NOMO-1 (cell line): ENCODE data around the gene TRIM44.
A peak's percentile ranks its signal among the peaks of the same experiment; 100 is the strongest.
"Not testable (repeated sequence)": the region's sequence is repeated elsewhere in the genome, so short reads cannot be mapped to it uniquely, and the experiment has no call there.

Source experiments
- DNase-seq, 2 experiments: peaks; one replicate each; lab custom pipeline; 2025; ENCODE audit not compliant: unreplicated experiment in 2 of 2; lab: John Stamatoyannopoulos, UW

Gene TRIM44

DNA sequence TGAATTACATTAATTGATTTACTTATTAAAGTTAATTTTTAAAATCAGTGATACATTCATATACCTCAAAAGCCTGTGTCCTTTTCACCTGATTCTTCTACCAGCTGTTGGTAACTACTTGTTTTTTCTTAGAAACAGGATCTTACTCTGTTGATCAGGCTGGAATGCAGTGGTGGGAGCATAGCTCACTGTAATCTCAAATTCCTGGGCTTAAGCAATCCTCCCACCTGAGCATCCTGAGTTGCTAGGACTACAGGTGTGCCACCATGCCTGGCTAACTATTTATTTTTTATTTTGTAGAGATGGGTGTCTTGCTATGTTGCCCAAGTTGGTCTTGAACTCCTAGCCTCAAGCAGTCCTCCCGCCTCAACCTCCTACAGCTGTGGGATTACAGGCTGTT, 4.7 kb downstream of the TRIM44 start:
- no peak for DNase-seq

DNA sequence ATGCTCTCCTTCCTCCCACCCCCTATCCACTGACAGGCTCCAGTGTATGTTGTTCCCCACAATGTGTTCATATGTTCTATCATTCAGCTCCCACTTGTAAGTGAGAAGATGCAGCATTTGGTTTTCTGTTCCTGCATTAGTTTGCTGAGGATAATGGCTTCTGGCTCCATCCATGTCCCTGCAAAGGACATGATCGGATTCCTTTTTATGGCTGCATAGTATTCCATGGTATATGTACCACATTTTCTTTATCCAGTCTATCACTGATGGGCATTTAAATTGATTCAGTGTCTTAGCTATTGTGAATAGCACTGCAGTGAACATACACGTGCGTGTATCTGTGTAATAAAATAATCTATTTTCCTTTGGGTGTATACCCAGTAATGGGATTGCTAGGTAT, 5.8 kb downstream of the TRIM44 start:
- DNase-seq: not testable (repeated sequence)

GRCh38 chr11:35671396-35672127, 9.0 kb downstream of the TRIM44 start:
- no peak for DNase-seq

DNA sequence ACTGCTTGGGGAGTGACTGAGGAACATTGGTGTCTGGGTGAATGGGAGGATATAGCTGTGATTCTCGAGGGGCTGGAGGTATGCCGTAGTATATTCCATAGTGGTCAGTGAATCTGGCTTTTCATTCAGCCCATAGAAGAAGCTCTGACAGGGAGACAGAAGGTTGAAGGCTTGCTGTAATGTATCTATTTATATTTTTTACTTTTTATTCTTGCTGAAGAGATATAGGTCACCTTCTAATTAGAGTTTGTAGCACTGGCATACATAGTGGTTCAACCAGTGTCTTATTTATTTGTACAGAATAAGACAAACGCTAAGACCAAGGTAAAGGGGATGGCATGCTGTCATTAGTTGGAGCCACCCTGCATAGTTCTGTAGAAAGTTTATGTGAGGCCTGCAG, 10.0 kb downstream of the TRIM44 start:
- DNase-seq: no peak

DNA sequence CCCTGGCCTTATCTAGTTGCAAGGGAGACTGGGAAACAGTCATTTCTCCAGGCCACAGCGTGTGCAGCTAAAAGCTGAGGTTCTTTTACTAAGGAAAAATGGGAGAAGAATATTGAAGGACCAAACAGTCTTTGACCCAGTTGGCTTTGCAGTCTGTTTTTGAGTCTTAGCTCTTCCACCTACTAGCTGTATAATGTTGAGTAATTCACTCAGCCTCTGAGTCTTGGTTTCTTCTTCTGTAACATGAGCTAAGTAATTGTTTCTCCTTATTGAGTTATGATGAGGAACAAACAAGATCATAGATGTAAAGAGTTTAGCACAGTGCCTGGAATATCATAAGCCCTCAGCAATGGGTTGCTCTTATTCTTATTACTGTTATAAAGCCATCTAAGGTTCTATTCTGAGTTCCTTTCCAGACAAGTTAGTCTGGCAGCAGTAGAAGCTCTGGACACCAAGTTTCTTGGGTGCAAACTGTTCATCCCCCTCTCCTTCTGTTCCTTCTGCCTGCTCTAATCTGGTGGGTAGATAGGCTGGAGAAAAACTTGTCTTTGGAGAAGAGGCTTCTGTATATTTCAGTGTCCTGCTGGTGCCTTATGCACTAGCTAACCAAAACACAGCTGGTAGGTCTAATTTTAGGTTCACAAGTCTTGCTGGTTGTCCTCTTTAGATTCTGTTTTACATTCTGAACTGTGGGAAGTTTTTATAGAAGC, 13.5 kb downstream of the TRIM44 start:
- peak in 1 of 2 experiments; percentile 11 for DNase-seq

DNA sequence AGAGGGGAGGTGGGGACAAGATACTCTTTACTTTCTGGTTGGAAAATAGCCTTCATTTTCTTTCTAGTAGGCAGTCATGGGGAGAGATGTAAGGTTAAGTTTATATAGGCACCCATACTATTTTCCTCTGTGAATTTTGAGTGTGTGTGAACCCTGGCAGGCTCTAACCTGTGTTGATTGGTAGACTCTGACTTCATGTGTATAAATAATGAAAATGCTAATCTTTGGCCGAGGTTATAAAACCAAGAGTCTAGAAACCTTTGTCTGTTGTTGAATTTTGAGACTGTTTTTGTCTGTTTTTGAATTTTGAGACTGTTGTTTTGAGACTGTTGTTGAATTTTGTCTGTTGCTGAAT, 14.0 kb downstream of the TRIM44 start:
- DNase-seq: no peak

GRCh38 chr11:35677904-35678303, 15.3 kb downstream of the TRIM44 start:
- no peak for DNase-seq

DNA sequence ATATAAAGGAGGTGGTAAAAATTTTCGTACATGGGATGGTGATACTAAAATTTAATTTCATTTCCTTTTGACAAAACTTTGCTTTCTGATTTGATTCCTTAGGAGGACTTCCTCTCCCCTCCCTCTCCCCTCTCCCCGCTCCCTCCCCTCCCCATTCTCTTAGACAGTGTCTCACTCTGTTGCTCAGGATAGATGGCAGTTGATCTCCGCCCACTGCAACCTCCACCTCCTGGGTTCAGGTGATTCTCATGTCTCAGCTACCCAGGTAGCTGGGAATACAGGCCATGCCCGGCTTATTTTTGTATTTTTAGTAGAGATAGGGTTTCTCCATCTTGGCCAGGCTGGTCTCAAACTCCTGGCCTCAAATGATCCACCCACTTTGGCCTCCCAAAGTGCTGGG, 15.9 kb downstream of the TRIM44 start:
- DNase-seq: no peak

- DNase-seq: no peak
Measured at GRCh38 chr11:35678975-35679374, 16.4 kb downstream of the TRIM44 start.

DNA sequence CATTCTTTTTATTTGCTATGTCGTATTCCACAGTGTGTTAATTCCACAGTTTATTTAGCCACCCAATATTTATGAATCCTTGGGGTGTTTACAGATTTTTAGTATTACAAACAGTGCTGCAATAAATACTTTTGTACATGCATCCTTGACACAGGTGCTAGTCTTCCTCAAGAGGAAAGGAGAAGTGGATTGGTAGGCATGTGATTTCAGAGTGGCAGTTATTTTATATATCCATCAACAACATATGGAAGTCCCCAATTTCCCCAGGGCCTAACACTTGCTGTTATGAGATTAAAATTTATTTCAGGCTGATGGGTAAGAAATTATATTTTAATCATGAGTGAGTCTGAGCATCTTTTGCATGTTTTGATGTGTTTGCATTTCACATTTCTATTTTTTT, 17.9 kb downstream of the TRIM44 start:
- DNase-seq: no peak

GRCh38 chr11:35681163-35681767, 18.7 kb downstream of the TRIM44 start:
- DNase-seq: no peak

GRCh38 chr11:35682230-35683173, 19.9 kb downstream of the TRIM44 start:
- DNase-seq: no peak

GRCh38 chr11:35683728-35684339, 21.3 kb downstream of the TRIM44 start:
- peak; percentile 48 to 90 for DNase-seq

GRCh38 chr11:35688023-35688422, 25.4 kb downstream of the TRIM44 start:
- no peak for DNase-seq

DNA sequence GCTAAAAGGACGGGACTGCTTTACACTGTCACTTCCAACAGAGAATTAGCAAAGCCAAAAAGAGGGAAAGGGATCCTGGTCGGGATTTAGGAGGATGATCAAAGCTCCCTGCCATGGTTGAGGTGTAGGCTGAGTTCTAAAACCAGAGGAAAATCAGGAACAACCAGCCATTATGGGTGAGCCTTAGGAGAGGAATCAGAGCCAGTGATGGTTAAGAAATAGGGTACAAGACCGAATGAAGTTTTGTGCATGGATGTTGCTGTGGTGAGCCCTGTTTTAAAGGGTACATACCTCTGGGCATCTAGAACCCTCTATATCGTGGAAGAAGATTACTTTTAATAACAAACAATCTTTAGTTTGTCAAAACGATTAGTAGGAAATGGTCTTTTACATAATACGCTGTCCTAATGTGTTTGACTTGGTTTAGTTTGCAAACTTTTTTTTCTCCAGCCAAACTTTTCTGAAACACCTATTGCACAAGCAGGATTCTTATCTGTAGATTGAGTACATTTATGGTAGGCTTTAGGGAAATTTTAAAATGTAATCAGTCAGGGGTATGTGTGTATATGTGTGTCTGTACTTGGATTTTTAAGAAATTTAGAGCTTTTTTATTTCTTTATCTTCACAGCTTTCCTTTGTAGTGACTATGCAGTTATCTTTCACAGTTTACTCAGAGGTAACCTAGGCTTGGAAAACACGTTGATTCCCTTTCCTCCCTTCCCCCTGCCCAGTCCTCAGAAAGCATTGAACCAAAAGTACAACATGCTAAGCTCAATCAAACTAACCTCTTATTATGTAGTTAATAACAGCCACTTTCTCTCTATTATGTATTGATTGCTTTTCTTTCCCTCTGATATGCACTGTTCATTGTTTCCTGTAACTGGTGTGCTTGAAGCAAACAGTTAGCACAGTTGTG, 26.8 kb downstream of the TRIM44 start:
- no peak for DNase-seq

GRCh38 chr11:35702126-35702525, 39.6 kb downstream of the TRIM44 start:
- no peak for DNase-seq

DNA sequence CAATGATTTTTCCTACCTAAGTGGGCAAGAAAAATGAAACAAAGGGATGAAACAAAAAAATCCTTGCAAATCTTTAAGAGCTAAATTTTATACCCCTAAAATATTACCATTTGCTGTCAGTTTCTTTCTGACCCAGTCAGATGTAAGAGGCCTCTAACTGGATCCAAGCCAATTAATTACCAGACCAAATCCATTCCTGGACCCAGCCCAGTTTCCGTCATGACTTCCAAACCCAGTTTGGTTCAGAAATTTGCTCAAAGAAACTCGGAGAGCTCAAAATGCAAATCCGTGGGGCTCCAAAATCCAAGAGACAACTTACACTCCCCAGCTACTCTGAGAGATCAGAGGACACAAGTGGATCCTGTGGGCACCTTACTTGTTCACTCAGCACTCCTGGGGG, 46.8 kb downstream of the TRIM44 start:
- DNase-seq: no peak

- DNase-seq: no peak
Measured at GRCh38 chr11:35711173-35711910, 48.8 kb downstream of the TRIM44 start.

DNA sequence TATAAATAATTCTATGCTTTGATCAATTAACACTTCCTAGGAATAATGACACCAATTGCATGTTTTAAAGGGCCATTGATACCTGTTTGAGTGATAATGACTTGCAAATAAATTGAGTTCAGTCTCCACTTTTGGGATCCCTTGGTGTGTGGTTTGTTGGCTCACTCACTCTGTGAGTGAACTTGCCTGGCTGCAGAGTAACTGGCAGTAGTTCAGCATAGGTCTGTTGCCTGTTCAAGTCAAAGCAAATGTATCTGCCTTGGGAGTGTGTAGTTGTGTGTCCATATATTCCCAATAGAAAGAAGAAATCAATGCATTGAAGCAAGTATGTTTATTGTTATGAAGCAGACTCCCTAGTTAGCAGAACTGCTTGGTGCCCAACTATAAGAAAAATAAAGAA, 49.3 kb downstream of the TRIM44 start:
- DNase-seq: no peak
